Lower leg skin (tissue), 4 donors: Measurements from ENCODE around the gene C1orf52. TPM values are rescaled to one million over a fixed set of nuclear protein-coding genes. Genes with fewer than 3 reads are reported as not detected.

Experiments
- DNase-seq, 2 donors: peaks; one replicate each; pipeline ENCODE4 v3.0.0-alpha.2; 2019; ENCODE audit warnings: low spot score in 2 of 2
- H3K4me3 ChIP-seq: fragments of 200-600 bp; sonication (generic); 2 replicates; pipeline ENCODE4 v1.5.1; 2017; ENCODE audit warnings: mild to moderate bottlenecking, low read depth; ENCODE audit not compliant: poor library complexity, severe bottlenecking
- POLR2A ChIP-seq, 2 donors: fragments of 450-650 bp; IDR thresholded peaks; one replicate each; pipeline ENCODE4 v1.6.1; 2016 to 2017; ENCODE audit warnings: antibody characterized with exemption in 2 of 2, mild to moderate bottlenecking in 1 of 2, moderate library complexity in 1 of 2
- WGBS, 2 donors: methylation state at CpG; one replicate each; pipeline ENCODE4 v1.1.5; 2018; 5-methylcytosine and 5-hydroxymethylcytosine counted together
- intact Hi-C: fragments of 100-400 bp; cut with DNase I; formaldehyde crosslinking; loops from one replicate; pipeline ENCODE4 v1.15.0; 2023; ENCODE audit warnings: low total_unique reads
- total RNA-seq, 4 donors: library from RNA; depleted of rRNA; stranded (reverse); fragments of >200 nt; gene quantifications; one replicate each; pipeline ENCODE4 v1.1.0, GENCODE V29; 2016
- TF ChIP-seq, protein P1 (sequence below), 3 donors: fragments of 450-650 bp; IDR thresholded peaks; one replicate each; pipeline ENCODE4 v1.5.1; 2016; ENCODE audit warnings: antibody characterized with exemption in 3 of 3, mild to moderate bottlenecking in 3 of 3, moderate library complexity in 2 of 3

The C1orf52 gene
- total RNA-seq, 4 donors from 2014 or later, result 12.4 to 27.0 (median 20.5) TPM

DNA sequence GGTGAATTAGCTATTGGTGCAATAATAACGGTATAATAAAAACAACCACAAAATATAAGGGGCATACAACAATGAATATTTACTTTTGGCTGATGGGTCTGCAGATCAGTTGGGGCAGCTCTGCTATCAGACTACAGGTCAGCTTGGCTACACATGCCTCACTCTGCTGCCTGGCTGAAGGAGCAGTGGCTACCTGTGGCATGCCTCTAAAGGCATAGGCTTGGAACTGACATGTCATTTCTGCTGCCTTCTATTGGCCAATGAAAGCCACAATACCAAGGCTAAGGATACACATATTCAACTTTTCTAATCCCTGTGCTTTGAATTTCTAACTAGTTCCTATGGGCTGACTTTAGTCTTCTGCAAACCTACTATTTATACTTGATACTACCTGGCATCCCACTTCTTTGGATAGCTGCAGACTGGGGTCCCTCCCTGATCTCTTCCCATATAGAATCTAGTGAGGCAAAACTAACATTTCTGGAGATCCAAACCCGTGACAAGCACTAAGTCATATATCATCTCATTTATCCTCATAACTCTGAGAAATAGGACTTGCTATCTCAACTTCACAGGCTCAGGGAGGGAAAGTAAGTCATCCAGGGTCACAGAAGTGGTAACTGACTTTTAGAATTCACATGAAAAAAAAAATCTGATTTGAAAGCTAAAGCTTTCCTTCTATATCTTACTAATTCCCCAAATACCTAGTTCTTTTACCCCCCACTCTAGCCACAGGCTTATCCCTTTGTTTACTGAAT, 39.4 kb downstream of the C1orf52 start:
- no peak overlapping the region for H3K4me3 ChIP-seq
- intact Hi-C loops, result no loop called here
- no peak for DNase-seq
- WGBS, 2 donors, result 90 to 92% methylated on average over 2 of the region's 2 CpGs
- TF ChIP-seq, protein P1, sequence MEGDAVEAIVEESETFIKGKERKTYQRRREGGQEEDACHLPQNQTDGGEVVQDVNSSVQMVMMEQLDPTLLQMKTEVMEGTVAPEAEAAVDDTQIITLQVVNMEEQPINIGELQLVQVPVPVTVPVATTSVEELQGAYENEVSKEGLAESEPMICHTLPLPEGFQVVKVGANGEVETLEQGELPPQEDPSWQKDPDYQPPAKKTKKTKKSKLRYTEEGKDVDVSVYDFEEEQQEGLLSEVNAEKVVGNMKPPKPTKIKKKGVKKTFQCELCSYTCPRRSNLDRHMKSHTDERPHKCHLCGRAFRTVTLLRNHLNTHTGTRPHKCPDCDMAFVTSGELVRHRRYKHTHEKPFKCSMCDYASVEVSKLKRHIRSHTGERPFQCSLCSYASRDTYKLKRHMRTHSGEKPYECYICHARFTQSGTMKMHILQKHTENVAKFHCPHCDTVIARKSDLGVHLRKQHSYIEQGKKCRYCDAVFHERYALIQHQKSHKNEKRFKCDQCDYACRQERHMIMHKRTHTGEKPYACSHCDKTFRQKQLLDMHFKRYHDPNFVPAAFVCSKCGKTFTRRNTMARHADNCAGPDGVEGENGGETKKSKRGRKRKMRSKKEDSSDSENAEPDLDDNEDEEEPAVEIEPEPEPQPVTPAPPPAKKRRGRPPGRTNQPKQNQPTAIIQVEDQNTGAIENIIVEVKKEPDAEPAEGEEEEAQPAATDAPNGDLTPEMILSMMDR (IDR thresholded peaks at IDR 0.05), result no peak
- no peak for TF ChIP-seq POLR2A (IDR thresholded peaks at IDR 0.05)

DNA sequence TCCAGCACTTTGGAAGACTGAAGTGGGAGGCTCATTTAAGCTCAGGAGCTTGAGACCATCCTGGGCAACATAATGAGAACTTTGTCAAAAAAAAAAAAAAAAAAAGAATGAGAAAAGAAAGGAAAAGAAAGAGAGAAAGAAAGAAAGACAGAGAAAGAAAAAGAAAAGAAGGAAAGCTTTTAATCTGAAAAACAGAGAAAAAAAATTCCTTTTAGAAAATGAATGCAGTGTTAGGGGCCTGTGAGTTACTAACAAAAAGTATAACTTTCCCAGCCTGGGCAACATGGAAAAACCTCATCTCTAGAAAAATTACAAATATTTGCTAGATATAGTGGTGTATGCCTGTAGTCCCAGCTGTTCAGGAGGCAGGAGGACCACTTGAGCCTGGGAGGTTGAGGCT, 42.8 kb downstream of the C1orf52 start:
- intact Hi-C loops, result no loop called here
- H3K4me3 ChIP-seq, result no peak overlapping the region
- DNase-seq, result no peak
- TF ChIP-seq, protein P1 (IDR thresholded peaks at IDR 0.05), result no peak
- TF ChIP-seq POLR2A (IDR thresholded peaks at IDR 0.05), result no peak

DNA sequence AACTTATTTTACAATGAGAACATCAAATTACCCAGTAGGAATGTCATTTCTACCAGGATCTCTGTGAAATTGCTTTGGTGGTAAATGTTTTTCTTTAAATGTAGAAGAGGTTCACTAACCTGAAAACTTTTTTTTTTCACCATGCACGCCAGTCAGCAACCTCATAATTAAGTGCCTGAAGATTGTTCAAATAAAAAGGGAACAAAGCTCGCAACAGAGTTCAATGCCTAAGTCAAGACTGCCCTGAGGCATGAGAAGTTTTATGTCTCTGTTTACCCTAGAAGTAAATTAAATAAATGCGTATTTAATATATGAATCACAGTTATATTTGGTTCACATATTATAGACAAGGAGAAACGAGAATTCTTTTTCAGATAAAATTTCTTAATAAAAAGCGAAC, 44.8 kb downstream of the C1orf52 start:
- DNase-seq, result no peak
- TF ChIP-seq, protein P1 (IDR thresholded peaks at IDR 0.05), result no peak
- TF ChIP-seq POLR2A (IDR thresholded peaks at IDR 0.05), result no peak
- no peak overlapping the region for H3K4me3 ChIP-seq
- WGBS, 2 donors, result 44 to 53% methylated on average over 5 of the region's 5 CpGs
- intact Hi-C loops, result no loop called here

DNA sequence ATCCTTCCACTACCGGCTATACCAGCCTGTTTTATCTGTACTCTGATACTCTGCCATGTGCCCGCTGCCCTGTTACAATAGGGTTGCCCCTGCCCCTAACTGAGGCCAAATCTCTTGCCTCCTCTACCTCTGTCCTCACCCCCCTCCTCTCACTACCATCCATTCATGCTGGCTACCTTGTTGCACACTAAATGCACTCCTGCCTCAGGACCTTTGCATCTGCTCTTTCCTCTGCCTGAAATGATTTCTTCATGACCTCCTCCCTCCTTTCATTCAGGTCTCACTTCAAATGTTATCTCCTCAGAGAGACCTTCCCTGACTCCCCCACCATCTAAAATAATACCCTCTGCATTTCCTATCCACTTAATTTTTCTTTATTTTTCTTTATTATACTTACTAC, 51.0 kb downstream of the C1orf52 start:
- 86 to 90% methylated on average over 2 of the region's 2 CpGs for WGBS, 2 donors
- TF ChIP-seq, protein P1 (IDR thresholded peaks at IDR 0.05), result no peak
- no peak for TF ChIP-seq POLR2A (IDR thresholded peaks at IDR 0.05)
- no peak for DNase-seq
- intact Hi-C loops, result loop anchor here (10.0 kb wide), 1 partner anchor 46 kb away; the partner anchor contains the start of gene C1orf52
- no peak overlapping the region for H3K4me3 ChIP-seq

DNA sequence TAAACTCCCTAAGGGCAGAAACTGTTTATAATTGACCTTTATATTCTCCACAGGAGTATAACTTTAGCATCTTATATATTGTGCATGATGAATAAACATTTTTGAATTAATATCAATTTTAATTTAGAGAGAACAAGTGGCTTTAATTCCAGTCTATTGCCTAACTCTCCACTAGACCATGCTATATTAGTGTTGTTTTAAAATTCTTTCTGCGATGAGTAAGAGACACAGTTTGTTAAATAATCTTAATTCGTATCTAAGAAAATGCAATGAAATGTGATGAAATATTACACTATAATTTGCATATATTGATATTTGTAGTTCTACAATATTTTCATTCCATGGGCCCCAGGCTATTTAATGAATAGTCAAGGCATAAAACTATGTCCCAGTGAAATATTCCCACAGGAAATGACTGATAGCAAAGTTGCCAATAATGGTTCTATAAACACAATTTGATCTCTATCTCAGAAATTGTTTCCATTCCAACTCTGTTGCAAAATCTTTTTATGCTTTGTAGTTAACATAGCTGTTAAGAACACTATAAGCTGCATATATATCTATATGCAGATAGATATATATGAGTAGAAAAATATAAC, 55.8 kb downstream of the C1orf52 start:
- intact Hi-C loops, result loop anchor here (10.0 kb wide), 1 partner anchor 51 kb away; the partner anchor contains the start of gene C1orf52

More for the DNA sequence above, 55.8 kb downstream of the C1orf52 start:
- TF ChIP-seq POLR2A (IDR thresholded peaks at IDR 0.05), result no peak
- TF ChIP-seq, protein P1 (IDR thresholded peaks at IDR 0.05), result no peak
- 44 to 45% methylated on average over 2 of the region's 2 CpGs for WGBS, 2 donors
- no peak for DNase-seq
- no peak overlapping the region for H3K4me3 ChIP-seq
